ENCODE results near the gene THBS3. TPM values are rescaled to one million over a fixed set of nuclear protein-coding genes. Genes with fewer than 3 reads are reported as not detected.
"Not testable (repeated sequence)": the region's sequence is repeated elsewhere in the genome, so short reads cannot be mapped to it uniquely, and the experiment has no call there.

THBS3 gene
- total RNA-seq, 1 experiment from 2014 or later = 6.2 TPM

- CTCF ChIA-PET = no interaction called here
Measured at GRCh38 chr1:155236451-155236850, 28.8 kb upstream of the THBS3 start.

GRCh38 chr1:155235375-155235774 lies 27.7 kb upstream of the THBS3 start:
- H3K36me3 ChIP-seq (ENCODE audit: control insufficient read depth, insufficient read depth, low read length); H3K4me3 Mint-ChIP-seq (ENCODE audit: unreplicated experiment); CTCF ChIA-PET; H3K27me3 Mint-ChIP-seq (ENCODE audit: insufficient read depth, unreplicated experiment); intact Hi-C loops (cut with micrococcal nuclease; ENCODE audit: unreplicated experiment); H3K4me1 ChIP-seq; BruUV-seq (replicated peaks); H3K4me3 ChIP-seq (ENCODE audit: low read depth, low read length); H3K27ac Mint-ChIP-seq (ENCODE audit: unreplicated experiment); H3K36me3 Mint-ChIP-seq (ENCODE audit: insufficient read depth, unreplicated experiment); POLR2A ChIA-PET; H3K9me3 Mint-ChIP-seq (ENCODE audit: unreplicated experiment); DNase-seq; H3K27me3 ChIP-seq (replicated peaks; ENCODE audit: control insufficient read depth, insufficient read depth, low read length); H3K9me3 ChIP-seq; H3K4me1 Mint-ChIP-seq (ENCODE audit: low read depth, unreplicated experiment): not testable (repeated sequence)

More at GRCh38 chr1:155236451-155236850, 28.8 kb upstream of the THBS3 start:
- DNase-seq = no peak
- no peak for TF ChIP-seq CTCF (IDR thresholded peaks at IDR 0.05; ENCODE audit: insufficient read depth in 1 of 2, low read depth in 1 of 2, low read length in 1 of 2, severe bottlenecking in 1 of 2, unreplicated experiment in 1 of 2)
- intact Hi-C loops (cut with micrococcal nuclease; ENCODE audit: unreplicated experiment) = no loop called here
- H3K27ac Mint-ChIP-seq (ENCODE audit: unreplicated experiment) = no peak overlapping the region
- H3K9me3 Mint-ChIP-seq (ENCODE audit: unreplicated experiment) = no peaks in the 10 kb centered on the region
- peaks cover 5% of the 10 kb centered on the region for H3K36me3 Mint-ChIP-seq (ENCODE audit: insufficient read depth, unreplicated experiment)
- H3K4me1 Mint-ChIP-seq (ENCODE audit: low read depth, unreplicated experiment) = peaks cover 10% of the 10 kb centered on the region
- no peaks in the 10 kb centered on the region for H3K27me3 Mint-ChIP-seq (ENCODE audit: insufficient read depth, unreplicated experiment)
- no TSS peak for BruUV-seq (replicated peaks)
- H3K4me1 ChIP-seq = no peaks in the 10 kb centered on the region
- no peak overlapping the region for H3K4me3 Mint-ChIP-seq (ENCODE audit: unreplicated experiment)
- no peaks in the 10 kb centered on the region for H3K9me3 ChIP-seq
- no peak overlapping the region for H3K4me3 ChIP-seq (ENCODE audit: low read depth, low read length)
- no peaks in the 10 kb centered on the region for H3K27me3 ChIP-seq (replicated peaks; ENCODE audit: control insufficient read depth, insufficient read depth, low read length)
- 0 out of 2 replicates have a peak, but pooled peaks cover 1% of the 10 kb centered on the region for H3K36me3 ChIP-seq (ENCODE audit: control insufficient read depth, insufficient read depth, low read length)
- POLR2A ChIA-PET = no interaction called here

- H3K27ac Mint-ChIP-seq (ENCODE audit: unreplicated experiment); DNase-seq; H3K4me1 ChIP-seq; H3K9me3 Mint-ChIP-seq (ENCODE audit: unreplicated experiment); BruUV-seq (replicated peaks); H3K36me3 ChIP-seq (ENCODE audit: control insufficient read depth, insufficient read depth, low read length); POLR2A ChIA-PET; H3K9me3 ChIP-seq; H3K27me3 ChIP-seq (replicated peaks; ENCODE audit: control insufficient read depth, insufficient read depth, low read length); H3K4me1 Mint-ChIP-seq (ENCODE audit: low read depth, unreplicated experiment); H3K36me3 Mint-ChIP-seq (ENCODE audit: insufficient read depth, unreplicated experiment); H3K27me3 Mint-ChIP-seq (ENCODE audit: insufficient read depth, unreplicated experiment); intact Hi-C loops (cut with micrococcal nuclease; ENCODE audit: unreplicated experiment); H3K4me3 Mint-ChIP-seq (ENCODE audit: unreplicated experiment); H3K4me3 ChIP-seq (ENCODE audit: low read depth, low read length); CTCF ChIA-PET: not testable (repeated sequence)
Measured at GRCh38 chr1:155233502-155233901, 25.8 kb upstream of the THBS3 start.

GRCh38 chr1:155232001-155232978 lies 24.6 kb upstream of the THBS3 start:
- H3K36me3 ChIP-seq (ENCODE audit: control insufficient read depth, insufficient read depth, low read length); H3K4me1 ChIP-seq; H3K27ac Mint-ChIP-seq (ENCODE audit: unreplicated experiment); H3K27me3 Mint-ChIP-seq (ENCODE audit: insufficient read depth, unreplicated experiment); CTCF ChIA-PET; H3K4me1 Mint-ChIP-seq (ENCODE audit: low read depth, unreplicated experiment); H3K27me3 ChIP-seq (replicated peaks; ENCODE audit: control insufficient read depth, insufficient read depth, low read length); H3K9me3 Mint-ChIP-seq (ENCODE audit: unreplicated experiment); H3K36me3 Mint-ChIP-seq (ENCODE audit: insufficient read depth, unreplicated experiment); DNase-seq; H3K4me3 ChIP-seq (ENCODE audit: low read depth, low read length); H3K4me3 Mint-ChIP-seq (ENCODE audit: unreplicated experiment); intact Hi-C loops (cut with micrococcal nuclease; ENCODE audit: unreplicated experiment); H3K9me3 ChIP-seq; POLR2A ChIA-PET; BruUV-seq (replicated peaks): not testable (repeated sequence)

GRCh38 chr1:155231302-155231701 lies 23.6 kb upstream of the THBS3 start:
- H3K36me3 ChIP-seq (ENCODE audit: control insufficient read depth, insufficient read depth, low read length); H3K9me3 ChIP-seq; H3K4me3 Mint-ChIP-seq (ENCODE audit: unreplicated experiment); H3K4me3 ChIP-seq (ENCODE audit: low read depth, low read length); H3K27me3 ChIP-seq (replicated peaks; ENCODE audit: control insufficient read depth, insufficient read depth, low read length); H3K27me3 Mint-ChIP-seq (ENCODE audit: insufficient read depth, unreplicated experiment); POLR2A ChIA-PET; H3K4me1 ChIP-seq; H3K27ac Mint-ChIP-seq (ENCODE audit: unreplicated experiment); H3K4me1 Mint-ChIP-seq (ENCODE audit: low read depth, unreplicated experiment); H3K9me3 Mint-ChIP-seq (ENCODE audit: unreplicated experiment); intact Hi-C loops (cut with micrococcal nuclease; ENCODE audit: unreplicated experiment); DNase-seq; BruUV-seq (replicated peaks): not testable (repeated sequence)
- CTCF ChIA-PET = interaction anchor here (0.9 kb wide), 1 partner anchor 38 kb away, joined by 11 read pairs; no protein-coding TSS in a partner anchor
- peaks cover 14% of the 10 kb centered on the region for H3K36me3 Mint-ChIP-seq (ENCODE audit: insufficient read depth, unreplicated experiment)

Measured in Caco-2 (cell line).